Mesendoderm (in vitro differentiated cells): ENCODE data around the gene ITPRID1.

ENCODE experiments used
- DNase-seq: peaks from one replicate; pipeline ENCODE4 v3.0.0; 2013
- H2AK5ac ChIP-seq: 2 replicates; pipeline ENCODE4 v1.6.1; 2013; ENCODE audit warnings: low read length, inconsistent platforms
- H2BK120ac ChIP-seq: 2 replicates; pipeline ENCODE4 v1.6.1; 2013; ENCODE audit warnings: low read depth, mild to moderate bottlenecking, low read length, moderate library complexity, mixed read lengths
- H2BK15ac ChIP-seq: replicated peaks from 2 replicates; pipeline ENCODE4 v1.6.1; 2013; ENCODE audit warnings: low read depth, mild to moderate bottlenecking, moderate library complexity
- H2BK5ac ChIP-seq: 2 replicates; pipeline ENCODE4 v1.6.1; 2013; ENCODE audit warnings: low read length, inconsistent platforms
- H3K18ac ChIP-seq: 2 replicates; pipeline ENCODE4 v1.6.1; 2013; ENCODE audit warnings: mild to moderate bottlenecking, low read length, mixed read lengths
- H3K23ac ChIP-seq: one replicate; pipeline ENCODE4 v1.6.1; 2013; ENCODE audit warnings: low read length
- H3K27ac ChIP-seq: 2 replicates; pipeline ENCODE4 v1.5.1; 2013; ENCODE audit warnings: low read depth, mild to moderate bottlenecking, inconsistent platforms, low read length, moderate library complexity
- H3K27me3 ChIP-seq: 2 replicates; pipeline ENCODE4 v1.6.1; 2013; ENCODE audit warnings: low read length, control low read depth, mild to moderate bottlenecking, inconsistent platforms; ENCODE audit not compliant: insufficient read depth, poor library complexity
- H3K36me3 ChIP-seq: 2 replicates; pipeline ENCODE4 v1.6.1; 2013; ENCODE audit warnings: low read length, inconsistent platforms; ENCODE audit not compliant: control insufficient read depth, insufficient read depth
- H3K4ac ChIP-seq: one replicate; pipeline ENCODE4 v1.6.1; 2013; ENCODE audit warnings: low read depth, mild to moderate bottlenecking, low read length, moderate library complexity
- H3K4me1 ChIP-seq: 2 replicates; pipeline ENCODE4 v1.6.1; 2013; ENCODE audit warnings: low read depth, low read length, inconsistent platforms; ENCODE audit not compliant: control insufficient read depth
- H3K4me2 ChIP-seq: 2 replicates; pipeline ENCODE4 v1.6.1; 2013; ENCODE audit warnings: low read length
- H3K4me3 ChIP-seq: 2 replicates; pipeline ENCODE4 v1.5.1; 2013; ENCODE audit warnings: mild to moderate bottlenecking, low read length
- H3K56ac ChIP-seq: one replicate; pipeline ENCODE4 v1.6.1; 2013; ENCODE audit warnings: low read length
- H3K79me1 ChIP-seq: 2 replicates; pipeline ENCODE4 v1.6.1; 2013; ENCODE audit warnings: low read length, inconsistent platforms
- H3K79me2 ChIP-seq: 2 replicates; pipeline ENCODE4 v1.6.1; 2013; ENCODE audit warnings: mild to moderate bottlenecking, low read length; ENCODE audit not compliant: control insufficient read depth, insufficient read depth
- H3K9ac ChIP-seq: 2 replicates; pipeline ENCODE4 v1.6.1; 2013; ENCODE audit warnings: low read length, inconsistent platforms
- H4K5ac ChIP-seq: one replicate; pipeline ENCODE4 v1.6.1; 2013; ENCODE audit warnings: low read length
- H4K8ac ChIP-seq: one replicate; pipeline ENCODE4 v1.6.1; 2013; ENCODE audit warnings: low read depth, mild to moderate bottlenecking, control low read depth, low read length, moderate library complexity
- WGBS: extraction: QIAGEN DNeasy Blood & Tissue Kit; methylation state at CpG from one replicate; pipeline ENCODE4 v1.1.7; 2013; ENCODE audit warnings: low lambda C conversion rate, missing lambda C conversion rate; ENCODE audit not compliant: insufficient coverage; ENCODE audit errors: extremely low coverage; 5-methylcytosine and 5-hydroxymethylcytosine counted together

Gene ITPRID1

DNA sequence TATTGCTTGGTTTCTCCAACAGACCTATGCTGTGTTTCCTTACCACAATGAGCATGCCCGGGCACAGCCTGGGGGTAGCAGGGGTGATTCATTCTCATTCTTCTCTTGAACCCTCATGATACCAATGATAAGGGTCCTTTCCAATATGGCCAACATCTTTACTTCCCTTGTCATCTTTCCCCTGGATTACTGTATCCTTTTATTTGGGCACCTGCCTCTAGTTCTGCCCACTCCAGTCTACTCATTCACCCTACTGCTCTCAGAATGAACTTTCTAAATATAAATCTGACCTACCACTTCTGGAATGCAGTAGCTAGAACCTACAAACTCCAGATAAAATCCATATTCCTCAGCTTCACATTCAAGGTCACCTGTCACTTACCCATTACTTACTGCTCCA is 26.4 kb upstream of the ITPRID1 start:
- no peaks in the 10 kb centered on the region for H3K79me2 ChIP-seq
- H3K27ac ChIP-seq, result no peak overlapping the region
- no peaks in the 10 kb centered on the region for H3K36me3 ChIP-seq
- H2BK5ac ChIP-seq, result no peak overlapping the region
- no peak overlapping the region for H3K4ac ChIP-seq
- H4K5ac ChIP-seq, result no peak overlapping the region
- H2BK120ac ChIP-seq, result no peak overlapping the region
- H3K18ac ChIP-seq, result no peak overlapping the region
- H3K79me1 ChIP-seq, result no peaks in the 10 kb centered on the region
- H3K56ac ChIP-seq, result peak overlapping the region; percentile 17
- no peaks in the 10 kb centered on the region for H3K27me3 ChIP-seq
- no peak overlapping the region for H3K4me3 ChIP-seq
- no peak overlapping the region for H3K9ac ChIP-seq
- no peak overlapping the region for H2BK15ac ChIP-seq
- no peak for DNase-seq
- H3K4me2 ChIP-seq, result no peak overlapping the region
- H4K8ac ChIP-seq, result no peak overlapping the region
- no peaks in the 10 kb centered on the region for H3K4me1 ChIP-seq
- no peak overlapping the region for H3K23ac ChIP-seq
- H2AK5ac ChIP-seq, result peak overlapping the region; percentile 86
- no CpG with 5 or more reads among the region's 1 CpG for WGBS

DNA sequence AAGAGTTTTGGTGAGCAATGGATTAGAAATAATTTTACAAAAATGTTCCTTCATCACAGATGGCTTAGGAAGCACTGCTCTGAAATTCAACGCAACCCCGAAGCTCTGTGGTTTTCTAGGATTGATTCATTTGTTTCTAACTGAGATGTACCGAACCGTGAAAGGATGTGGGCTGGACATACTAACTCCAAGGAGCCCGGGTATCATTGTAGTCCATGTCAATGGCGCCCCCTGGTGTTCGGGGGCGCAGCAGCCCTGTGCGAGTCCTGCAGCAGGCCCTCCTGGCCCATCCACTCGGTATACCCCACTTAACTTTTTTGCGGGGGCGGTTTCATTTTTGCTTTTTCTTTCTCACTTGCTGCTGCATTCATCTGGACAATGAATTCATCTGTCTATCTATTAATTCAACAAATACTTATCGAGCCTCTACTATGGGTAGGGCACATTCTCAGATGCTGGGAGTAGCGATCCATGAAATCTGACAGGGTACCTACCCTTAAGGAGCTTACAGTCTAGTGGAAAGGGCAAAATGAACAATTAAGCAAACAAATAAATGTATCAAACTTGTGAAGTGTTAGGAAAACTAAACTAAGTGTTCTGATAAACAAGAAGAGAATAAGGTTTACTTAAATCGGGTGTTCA is 25.2 kb upstream of the ITPRID1 start:
- no CpG with 5 or more reads among the region's 15 CpGs for WGBS
- Histone ChIP-seq H3K27me3 (no peaks in the 10 kb centered on the region), H3K79me2 (no peaks in the 10 kb centered on the region), H3K18ac (no peak overlapping the region), H3K4me3 (no peak overlapping the region), H3K27ac (no peak overlapping the region), H3K4me2 (no peak overlapping the region), H4K5ac (no peak overlapping the region), H3K79me1 (no peaks in the 10 kb centered on the region), H3K36me3 (no peaks in the 10 kb centered on the region), H4K8ac (no peak overlapping the region), H3K9ac (no peak overlapping the region), H2BK15ac (no peak overlapping the region), H2BK5ac (no peak overlapping the region), H2AK5ac (no peak overlapping the region), H2BK120ac (no peak overlapping the region), H3K4me1 (peaks cover 2% of the 10 kb centered on the region), H3K56ac (no peak overlapping the region), H3K23ac (no peak overlapping the region), H3K4ac (no peak overlapping the region)
- DNase-seq, result peak; percentile 80

DNA sequence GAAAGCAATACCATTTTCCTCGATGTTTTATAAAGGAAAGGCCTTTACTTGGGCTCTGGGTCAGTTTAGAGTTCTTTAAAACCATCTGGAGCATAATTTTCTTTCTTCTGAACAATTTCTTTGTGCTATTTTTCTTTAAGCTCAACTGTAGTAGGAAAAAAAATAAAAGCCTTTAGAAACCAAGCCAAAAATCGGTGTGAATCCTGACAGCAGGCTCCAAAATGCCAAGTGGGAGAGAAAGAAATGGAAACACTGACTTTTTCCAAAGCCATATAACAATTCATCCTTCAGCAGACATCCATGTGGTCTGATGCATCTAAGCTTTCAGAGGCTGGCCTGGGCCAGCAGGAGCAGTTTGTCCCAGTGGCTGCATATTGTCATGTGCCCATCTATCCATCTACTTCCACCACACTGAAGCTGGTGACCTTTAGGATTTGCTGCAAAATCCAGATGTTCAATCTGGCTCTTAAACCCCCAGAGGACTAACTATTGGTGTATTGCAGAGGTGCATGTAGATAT is 23.0 kb upstream of the ITPRID1 start:
- Histone ChIP-seq H2BK5ac (no peak overlapping the region), H3K56ac (no peak overlapping the region), H4K5ac (no peak overlapping the region), H3K9ac (no peak overlapping the region), H3K79me2 (no peaks in the 10 kb centered on the region), H3K27me3 (no peaks in the 10 kb centered on the region), H2BK120ac (no peak overlapping the region), H2BK15ac (no peak overlapping the region), H3K4me3 (no peak overlapping the region), H4K8ac (no peak overlapping the region), H3K4me1 (peaks cover 4% of the 10 kb centered on the region), H3K27ac (no peak overlapping the region), H3K23ac (no peak overlapping the region), H3K79me1 (no peaks in the 10 kb centered on the region), H3K36me3 (no peaks in the 10 kb centered on the region), H2AK5ac (no peak overlapping the region), H3K4me2 (no peak overlapping the region), H3K18ac (no peak overlapping the region), H3K4ac (no peak overlapping the region)
- WGBS, result no CpG with 5 or more reads among the region's 2 CpGs
- DNase-seq, result no peak

DNA sequence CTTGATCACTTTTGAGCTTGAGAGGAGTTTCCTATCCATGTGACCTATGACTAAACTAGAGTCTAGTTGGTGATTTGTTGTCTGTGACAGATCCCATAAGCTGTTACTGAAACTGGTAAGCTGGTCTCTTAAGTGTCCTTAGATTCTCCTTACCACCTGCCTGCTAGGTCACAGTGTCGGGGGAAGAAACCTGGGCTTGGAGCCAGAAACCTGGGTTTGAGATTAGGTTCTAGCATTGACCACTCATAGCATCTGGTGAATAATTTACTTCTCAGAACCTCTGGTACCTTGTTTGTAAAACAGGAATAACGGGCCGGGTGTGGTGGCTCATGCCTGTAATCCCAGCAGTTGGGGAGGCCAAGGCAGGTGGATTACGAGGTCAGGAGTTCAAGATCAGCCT is 21.8 kb upstream of the ITPRID1 start:
- Histone ChIP-seq H2BK120ac (no peak overlapping the region), H3K27me3 (no peaks in the 10 kb centered on the region), H2BK15ac (no peak overlapping the region), H3K4me2 (no peak overlapping the region), H3K18ac (no peak overlapping the region), H2AK5ac (no peak overlapping the region), H3K23ac (no peak overlapping the region), H3K36me3 (no peaks in the 10 kb centered on the region), H2BK5ac (no peak overlapping the region), H4K5ac (no peak overlapping the region), H3K4me3 (no peak overlapping the region), H3K79me2 (no peaks in the 10 kb centered on the region), H3K4ac (no peak overlapping the region), H3K27ac (no peak overlapping the region), H4K8ac (no peak overlapping the region), H3K9ac (no peak overlapping the region), H3K4me1 (peaks cover 4% of the 10 kb centered on the region), H3K79me1 (no peaks in the 10 kb centered on the region), H3K56ac (no peak overlapping the region)
- WGBS, result no CpG with 5 or more reads among the region's 4 CpGs
- DNase-seq, result no peak

DNA sequence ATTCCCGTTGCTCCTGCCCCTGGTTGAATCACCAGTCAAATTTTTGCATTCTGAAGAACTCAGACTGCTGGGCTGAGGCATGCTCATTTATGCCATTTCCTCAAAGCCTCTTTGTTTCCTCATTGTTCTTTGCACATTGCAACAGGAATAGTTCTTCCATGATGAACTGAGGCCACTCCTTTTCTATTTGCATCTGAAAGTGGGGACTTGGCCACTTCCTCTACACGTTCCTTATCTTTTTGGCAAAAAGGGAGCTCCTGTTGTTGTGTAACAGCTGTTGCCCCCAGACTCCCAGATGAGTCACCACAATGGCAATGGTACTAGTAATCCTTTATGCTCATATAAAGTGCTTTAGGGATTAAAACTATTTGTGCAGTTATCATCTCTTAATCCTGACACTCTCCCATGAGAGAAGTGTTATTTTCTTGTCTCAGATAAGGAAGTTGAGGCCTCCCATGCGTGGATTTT is 20.1 kb upstream of the ITPRID1 start:
- Histone ChIP-seq H3K23ac (no peak overlapping the region), H3K36me3 (no peaks in the 10 kb centered on the region), H2AK5ac (no peak overlapping the region), H3K4me1 (peaks cover 4% of the 10 kb centered on the region), H3K18ac (peak overlapping the region; percentile 85), H4K5ac (no peak overlapping the region), H3K79me1 (no peaks in the 10 kb centered on the region), H3K79me2 (no peaks in the 10 kb centered on the region), H3K27ac (peak overlapping the region; percentile 40), H3K27me3 (no peaks in the 10 kb centered on the region), H3K9ac (no peak overlapping the region), H3K4me2 (no peak overlapping the region), H3K4ac (no peak overlapping the region), H2BK120ac (no peak overlapping the region), H3K4me3 (no peak overlapping the region), H4K8ac (no peak overlapping the region), H3K56ac (no peak overlapping the region), H2BK5ac (no peak overlapping the region), H2BK15ac (no peak overlapping the region)
- DNase-seq, result peak; percentile 86
- WGBS, result no CpG with 5 or more reads among the region's 3 CpGs

DNA sequence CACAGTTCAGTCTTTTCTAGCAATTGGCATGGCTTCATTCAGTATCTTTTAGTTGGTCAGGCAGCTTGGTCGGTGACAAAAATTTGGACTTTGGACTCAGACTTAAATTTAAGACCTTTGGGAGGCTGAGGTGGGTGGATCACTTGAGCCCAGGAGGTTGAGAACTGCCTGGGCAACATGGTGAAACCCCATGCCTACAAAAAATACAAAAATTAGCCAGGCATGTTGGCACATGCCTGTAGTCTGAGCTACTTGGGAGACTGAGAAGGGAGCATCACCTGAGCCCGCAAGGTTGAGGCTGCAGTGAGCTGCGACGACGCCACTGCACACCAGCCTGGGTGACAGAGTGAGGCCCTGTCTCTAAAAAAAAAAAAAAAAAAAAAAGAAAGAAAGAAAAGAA is 19.5 kb upstream of the ITPRID1 start:
- WGBS, result no CpG with 5 or more reads among the region's 5 CpGs
- Histone ChIP-seq H3K27ac (peak overlapping the region; percentile 40), H3K4me3 (no peak overlapping the region), H2BK120ac (no peak overlapping the region), H3K4me2 (no peak overlapping the region), H2BK15ac (no peak overlapping the region), H3K23ac (no peak overlapping the region), H3K4me1 (peaks cover 4% of the 10 kb centered on the region), H2BK5ac (peak overlapping the region; percentile 8), H3K79me2 (no peaks in the 10 kb centered on the region), H3K79me1 (no peaks in the 10 kb centered on the region), H3K27me3 (no peaks in the 10 kb centered on the region), H2AK5ac (no peak overlapping the region), H4K5ac (no peak overlapping the region), H3K18ac (peak overlapping the region; percentile 85), H3K56ac (no peak overlapping the region), H3K4ac (no peak overlapping the region), H3K36me3 (no peaks in the 10 kb centered on the region), H4K8ac (no peak overlapping the region), H3K9ac (no peak overlapping the region)
- DNase-seq, result no peak
